HG02571 (cell line): ENCODE results near the gene PARP15.
"Not testable (repeated sequence)": the region's sequence is repeated elsewhere in the genome, so short reads cannot be mapped to it uniquely, and the experiment has no call there.

ENCODE experiments used
- ATAC-seq: cut with Tn5 transposase; IDR thresholded peaks from one replicate; pipeline ENCODE4 v1.9.1; 2021; ENCODE audit warnings: mild to moderate bottlenecking, moderate library complexity; ENCODE audit not compliant: unreplicated experiment

Gene PARP15

DNA sequence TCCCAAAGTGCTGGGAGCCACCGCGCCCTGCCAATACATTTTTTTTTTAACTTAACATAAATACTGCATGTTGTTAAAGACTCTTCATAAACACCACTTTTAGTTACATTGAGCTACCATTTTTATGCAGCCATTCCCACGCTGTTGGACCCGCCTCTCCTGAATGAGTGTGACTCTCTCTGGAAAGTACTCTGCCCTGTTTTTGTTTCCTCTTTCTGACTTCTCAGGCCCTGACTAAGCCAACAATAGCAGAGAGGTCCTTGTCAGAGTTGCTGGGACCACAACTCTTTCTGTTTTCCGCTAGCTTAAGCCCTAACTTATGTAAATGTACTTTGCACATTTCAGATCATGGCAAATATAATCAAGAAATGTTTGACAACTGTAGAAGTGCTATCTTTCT lies 35.2 kb downstream of the PARP15 start:
- ATAC-seq = no peak

DNA sequence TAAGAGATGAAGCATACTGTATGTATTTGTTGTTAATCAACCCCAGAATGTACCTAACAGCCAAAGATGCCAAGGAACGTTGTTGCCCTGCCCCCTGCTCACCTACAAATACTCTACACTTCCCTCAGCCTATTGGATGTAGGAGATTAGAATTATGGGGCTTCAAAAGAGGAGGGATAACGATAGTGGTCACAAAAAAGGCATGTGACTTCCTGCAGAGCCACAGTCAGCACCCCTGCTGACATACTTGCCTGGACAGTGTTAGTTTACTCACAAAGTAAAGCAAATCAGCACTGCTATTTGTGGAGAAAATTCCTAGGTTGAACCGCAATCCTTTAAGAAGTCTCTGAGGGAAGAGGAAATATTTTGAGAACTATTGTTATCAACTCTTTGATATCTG lies 37.9 kb downstream of the PARP15 start:
- ATAC-seq = no peak

- ATAC-seq = no peak
Observed at GRCh38 chr3:122618614-122619013, 41.2 kb downstream of the PARP15 start.

DNA sequence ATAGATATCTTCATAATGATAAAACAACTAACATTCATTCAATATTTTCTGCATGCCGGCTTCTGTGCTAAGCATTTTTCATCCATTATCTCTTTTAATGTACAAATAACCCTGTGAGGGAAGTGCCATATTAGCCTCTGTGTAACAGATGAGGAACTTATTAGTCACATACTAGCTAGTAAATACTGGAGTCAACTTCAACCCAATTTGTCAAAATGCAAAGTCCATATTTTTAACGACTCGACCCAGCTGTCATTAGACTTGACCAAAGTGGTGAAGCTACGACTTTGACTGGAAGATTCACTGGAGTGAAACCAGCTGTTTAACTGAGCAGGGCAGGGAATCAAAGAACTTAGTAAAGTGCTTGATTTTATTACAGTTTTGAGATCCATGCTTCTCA lies 41.6 kb downstream of the PARP15 start:
- ATAC-seq = no peak

DNA sequence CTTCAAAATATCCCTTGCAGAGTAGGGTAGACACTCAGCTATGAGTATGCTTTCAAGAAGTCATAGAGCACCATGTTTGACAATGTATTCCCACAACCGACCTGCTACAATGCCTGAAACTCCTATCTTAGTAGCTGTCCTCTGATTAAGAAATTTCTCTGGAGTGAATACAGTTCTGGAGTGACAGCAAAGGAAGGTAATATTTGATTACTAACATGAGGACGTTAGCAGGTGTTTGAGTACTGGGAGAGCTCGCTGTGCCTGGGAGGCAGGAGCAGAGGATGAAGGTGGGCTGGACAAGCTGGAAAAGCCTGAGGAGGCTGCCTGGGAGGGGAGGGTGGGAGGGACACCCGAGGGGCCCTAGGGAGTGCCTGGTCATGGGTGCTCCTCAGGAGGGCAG lies 42.9 kb downstream of the PARP15 start:
- no peak for ATAC-seq

DNA sequence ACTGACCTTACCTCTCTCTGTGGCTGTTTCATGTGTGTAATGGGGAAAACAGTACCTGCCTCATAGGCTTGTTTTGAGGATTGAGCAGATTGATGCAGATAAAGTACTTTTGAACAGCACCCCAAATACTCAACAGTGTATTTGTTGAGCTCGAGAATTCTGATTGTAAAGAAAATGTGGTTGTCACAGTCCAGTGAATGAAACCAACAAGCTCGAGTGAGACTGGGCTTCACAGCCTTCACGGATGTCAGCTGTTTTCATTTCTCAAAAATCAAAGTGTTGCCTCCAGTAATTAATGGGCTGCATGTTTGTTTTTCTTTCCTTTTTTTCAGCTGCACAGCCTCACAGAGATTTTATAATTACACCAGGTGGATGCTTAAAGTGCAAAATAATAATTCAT lies 43.7 kb downstream of the PARP15 start:
- no peak for ATAC-seq

GRCh38 chr3:122623031-122623829 lies 45.8 kb downstream of the PARP15 start:
- no peak for ATAC-seq

DNA sequence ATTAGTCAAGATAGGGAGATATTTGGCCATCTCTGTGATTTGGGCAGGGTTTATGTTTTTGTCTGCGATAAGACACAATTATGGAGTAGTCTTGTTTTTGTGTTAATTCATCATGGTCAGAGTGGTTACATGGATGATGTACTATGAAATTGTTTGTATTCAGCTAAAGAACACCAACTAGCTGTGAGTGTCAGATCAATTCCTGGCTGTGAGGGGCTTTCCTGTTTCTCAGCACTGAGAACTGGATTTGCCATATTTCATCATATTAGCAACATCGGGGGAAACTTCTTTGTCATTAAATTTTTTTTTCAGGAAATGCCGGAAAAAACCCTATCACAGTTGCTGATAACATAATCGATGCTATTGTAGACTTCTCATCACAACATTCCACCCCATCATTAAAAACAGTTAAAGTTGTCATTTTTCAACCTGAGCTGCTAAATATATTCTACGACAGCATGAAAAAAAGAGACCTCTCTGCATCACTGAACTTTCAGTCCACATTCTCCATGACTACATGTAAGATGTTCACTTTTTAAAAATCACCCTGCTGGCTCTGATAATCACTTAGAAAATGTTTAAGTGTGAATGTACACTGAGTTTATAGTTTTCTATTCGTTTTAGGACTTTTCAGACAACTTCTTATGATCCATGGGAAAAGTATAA lies 49.2 kb downstream of the PARP15 start:
- ATAC-seq = no peak

DNA sequence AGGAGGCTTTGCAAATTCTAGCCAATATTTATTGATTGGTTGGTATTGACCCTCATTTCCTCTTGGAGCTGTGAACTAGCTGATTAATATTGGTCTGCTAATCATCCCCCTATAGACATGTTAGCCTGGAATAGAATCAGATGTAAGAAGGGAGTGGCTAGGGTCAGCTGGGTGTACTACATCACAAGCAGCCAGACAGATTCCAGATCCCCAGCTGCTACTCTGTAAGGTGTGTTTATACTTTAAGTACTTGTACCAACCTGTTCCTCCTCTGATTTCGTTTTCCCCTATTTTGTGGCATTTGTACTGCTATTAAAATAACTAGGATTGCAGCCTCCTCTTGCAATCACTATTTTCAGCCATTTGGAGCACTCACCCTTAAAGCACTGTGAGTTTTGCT lies 49.9 kb downstream of the PARP15 start:
- no peak for ATAC-seq

- no peak for ATAC-seq
Observed at GRCh38 chr3:122628567-122628966, 51.1 kb downstream of the PARP15 start.

DNA sequence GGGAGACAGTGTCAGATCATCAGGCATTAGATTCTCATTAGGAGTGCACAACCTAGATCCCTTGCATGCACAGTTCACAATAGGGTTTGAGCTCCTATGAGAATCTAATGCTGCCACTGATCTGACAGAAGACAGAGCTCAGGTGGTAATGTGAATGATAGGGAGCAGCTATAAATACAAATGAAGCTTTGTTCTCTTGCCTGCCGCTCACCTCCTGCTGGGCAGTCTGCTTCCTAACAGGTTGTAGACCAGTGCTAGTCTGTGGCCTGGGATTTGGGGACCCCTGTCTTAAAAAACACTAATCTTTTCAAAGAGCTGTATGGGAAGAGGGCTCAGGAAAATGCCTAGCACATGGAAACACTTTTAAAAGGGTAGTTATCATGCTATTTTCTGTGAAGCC lies 52.3 kb downstream of the PARP15 start:
- ATAC-seq = no peak

GRCh38 chr3:122635789-122636188 lies 58.3 kb downstream of the PARP15 start:
- no peak for ATAC-seq

DNA sequence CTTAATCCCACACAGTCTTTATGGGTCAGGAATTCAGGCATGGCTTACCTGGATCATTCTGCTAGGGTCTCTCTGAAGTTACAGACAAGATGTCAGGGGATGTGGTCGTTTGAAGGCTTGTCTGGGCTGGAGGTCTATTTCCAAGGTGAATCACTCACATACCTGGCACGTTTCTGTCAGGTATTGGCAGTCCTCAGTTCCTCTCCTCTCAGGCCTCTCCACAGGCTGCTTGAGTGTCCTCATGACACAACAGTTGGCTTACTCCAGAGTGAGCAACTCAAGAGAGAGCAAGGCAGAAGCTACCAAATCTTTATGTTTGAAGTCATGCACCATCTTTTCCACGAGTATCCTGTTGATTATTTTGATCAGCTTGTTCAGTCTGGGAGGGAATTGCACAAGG lies 59.2 kb downstream of the PARP15 start:
- ATAC-seq = no peak

DNA sequence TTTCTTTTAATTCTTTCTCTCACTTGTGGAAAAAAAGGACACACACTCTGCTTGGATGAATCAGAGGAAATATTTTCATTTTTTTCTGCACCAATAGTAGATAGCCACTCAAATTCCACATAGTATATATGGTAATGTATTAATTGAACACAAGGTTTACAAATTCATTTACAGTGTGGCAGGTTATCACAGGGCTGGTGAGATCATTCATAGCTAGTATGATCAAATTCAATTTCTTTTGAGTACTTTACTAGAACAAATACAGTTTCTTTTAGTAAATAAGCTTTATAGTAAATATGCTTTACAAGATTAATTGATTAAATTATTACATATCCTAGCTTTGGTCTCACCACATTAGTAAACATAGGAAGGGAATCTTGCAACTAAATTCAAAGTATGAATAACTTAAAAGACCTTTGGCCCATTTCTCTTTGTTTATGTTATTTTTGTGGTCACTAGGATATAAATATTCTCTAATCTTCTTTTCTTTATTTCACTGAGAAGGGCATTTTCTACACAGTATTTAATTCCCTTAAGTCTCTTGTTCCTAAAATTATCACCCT lies 63.1 kb downstream of the PARP15 start:
- ATAC-seq = no peak

- peak; percentile 70 for ATAC-seq
Observed at GRCh38 chr3:122642935-122643334, 65.5 kb downstream of the PARP15 start.

DNA sequence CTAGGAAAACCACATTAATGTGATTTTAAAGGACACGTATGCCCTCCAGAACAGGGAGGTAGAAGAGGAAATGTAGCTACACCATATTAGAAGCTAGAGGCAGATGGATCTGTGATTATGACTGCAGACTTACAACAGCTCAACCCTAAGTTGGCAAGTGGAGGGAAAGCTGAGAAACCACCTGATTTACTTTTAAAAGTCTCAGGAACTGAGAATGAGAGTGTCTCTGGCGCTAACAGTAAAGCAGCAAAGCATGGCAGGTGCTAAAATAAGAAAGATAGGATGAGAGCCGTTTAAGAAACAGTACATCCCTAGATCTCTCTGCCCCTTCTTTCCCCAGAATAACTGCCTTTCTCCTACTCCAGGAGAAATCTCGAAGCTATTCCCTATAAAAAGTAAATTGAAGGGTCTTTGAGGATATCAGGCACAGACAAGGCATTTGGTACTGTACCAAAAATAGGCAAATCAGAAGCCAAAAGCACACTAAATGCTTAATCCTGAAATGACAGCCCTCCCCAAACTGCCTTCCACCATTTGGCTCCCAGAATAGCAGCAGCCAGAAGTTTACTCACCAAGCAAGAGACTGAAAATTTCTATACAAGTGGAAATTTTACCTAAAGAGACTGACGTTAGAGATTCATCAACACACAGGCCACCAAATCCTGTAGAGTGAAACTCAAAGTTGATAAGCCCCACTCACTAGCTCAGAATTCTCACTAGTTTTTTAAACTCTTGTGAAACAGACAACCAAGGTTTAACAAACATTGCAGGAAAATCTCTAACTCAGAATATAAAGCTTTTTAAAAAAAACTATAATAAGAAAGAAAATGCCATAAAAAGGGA lies 68.9 kb downstream of the PARP15 start:
- ATAC-seq = no peak

- not testable (repeated sequence) for ATAC-seq
Observed at GRCh38 chr3:122651233-122651907, 73.9 kb downstream of the PARP15 start.

GRCh38 chr3:122651962-122652361 lies 74.5 kb downstream of the PARP15 start:
- not testable (repeated sequence) for ATAC-seq

- not testable (repeated sequence) for ATAC-seq
Observed at GRCh38 chr3:122658336-122658735, 80.9 kb downstream of the PARP15 start.

GRCh38 chr3:122660297-122660974 lies 83.0 kb downstream of the PARP15 start:
- ATAC-seq = no peak
